MM.1S (cell line): ENCODE data around the gene PLA2G4B.

Experiments
- DNase-seq: peaks from one replicate; pipeline ENCODE4 v3.0.0-alpha.2; 2015
- H2AFZ ChIP-seq: fragments of 300-600 bp; sonication (generic); 2 replicates; pipeline ENCODE4 v1.6.0; 2016; ENCODE audit warnings: antibody characterized with exemption, low read length
- H3F3A ChIP-seq: fragments of 300-600 bp; sonication (generic); 2 replicates; pipeline ENCODE4 v1.6.1; 2016; ENCODE audit warnings: mild to moderate bottlenecking, antibody characterized with exemption, low read length, moderate library complexity, mixed read lengths; ENCODE audit not compliant: insufficient read depth
- H3K27ac ChIP-seq: fragments of 300-600 bp; sonication (generic); 2 replicates; pipeline ENCODE4 v1.5.1; 2016; ENCODE audit warnings: mild to moderate bottlenecking, low read length
- H3K27me3 ChIP-seq: fragments of 300-600 bp; sonication (generic); replicated peaks from 2 replicates; pipeline ENCODE4 v1.6.0; 2016; ENCODE audit warnings: low read length; ENCODE audit not compliant: insufficient read depth
- H3K36me3 ChIP-seq: fragments of 300-600 bp; sonication (generic); replicated peaks from 2 replicates; pipeline ENCODE4 v1.6.1; 2016; ENCODE audit warnings: mild to moderate bottlenecking, low read length, mixed read lengths; ENCODE audit not compliant: insufficient read depth
- H3K4me1 ChIP-seq: fragments of 300-600 bp; sonication (generic); 2 replicates; pipeline ENCODE4 v1.6.1; 2016; ENCODE audit warnings: low read length, mixed read lengths
- H3K4me2 ChIP-seq: fragments of 300-600 bp; sonication (generic); 2 replicates; pipeline ENCODE4 v1.6.0; 2016; ENCODE audit warnings: low read depth, low read length
- H3K4me3 ChIP-seq: fragments of 300-600 bp; sonication (generic); 2 replicates; pipeline ENCODE4 v1.5.1; 2016; ENCODE audit warnings: low read length, mixed read lengths
- H3K79me2 ChIP-seq: fragments of 300-600 bp; sonication (generic); 2 replicates; pipeline ENCODE4 v1.6.1; 2016; ENCODE audit warnings: mixed run types, low read length, mixed read lengths
- H3K9ac ChIP-seq: fragments of 300-600 bp; sonication (generic); 2 replicates; pipeline ENCODE4 v1.6.1; 2016; ENCODE audit warnings: low read length, mixed read lengths
- H3K9me2 ChIP-seq: fragments of 300-600 bp; sonication (generic); replicated peaks from 2 replicates; pipeline ENCODE4 v1.6.1; 2016; ENCODE audit warnings: mild to moderate bottlenecking, low read length, mixed read lengths; ENCODE audit not compliant: insufficient read depth
- H3K9me3 ChIP-seq: fragments of 300-600 bp; sonication (generic); replicated peaks from 2 replicates; pipeline ENCODE4 v1.6.1; 2016; ENCODE audit warnings: mild to moderate bottlenecking, low read length, mixed read lengths; ENCODE audit not compliant: insufficient read depth
- H4K20me1 ChIP-seq: fragments of 300-600 bp; sonication (generic); 2 replicates; pipeline ENCODE4 v1.6.1; 2016; ENCODE audit warnings: mild to moderate bottlenecking, low read length, moderate library complexity, mixed read lengths; ENCODE audit not compliant: insufficient read depth
- EZH2 ChIP-seq: fragments of 300-600 bp; sonication (generic); optimal IDR thresholded peaks from 2 replicates; pipeline ENCODE3; 2017; ENCODE audit warnings: low read depth, mild to moderate bottlenecking, antibody characterized with exemption, low read length, mixed read lengths
- EZH2phosphoT487 ChIP-seq: fragments of 300-600 bp; sonication (generic); IDR thresholded peaks from 2 replicates; pipeline ENCODE4 v1.6.1; 2018; ENCODE audit warnings: antibody characterized with exemption, low read length
- TF ChIP-seq, protein P1 (sequence below): fragments of 300-600 bp; sonication (generic); IDR thresholded peaks from 2 replicates; pipeline ENCODE4 v1.5.1; 2016; ENCODE audit warnings: antibody characterized with exemption, low read length, mixed read lengths

PLA2G4B gene

DNA sequence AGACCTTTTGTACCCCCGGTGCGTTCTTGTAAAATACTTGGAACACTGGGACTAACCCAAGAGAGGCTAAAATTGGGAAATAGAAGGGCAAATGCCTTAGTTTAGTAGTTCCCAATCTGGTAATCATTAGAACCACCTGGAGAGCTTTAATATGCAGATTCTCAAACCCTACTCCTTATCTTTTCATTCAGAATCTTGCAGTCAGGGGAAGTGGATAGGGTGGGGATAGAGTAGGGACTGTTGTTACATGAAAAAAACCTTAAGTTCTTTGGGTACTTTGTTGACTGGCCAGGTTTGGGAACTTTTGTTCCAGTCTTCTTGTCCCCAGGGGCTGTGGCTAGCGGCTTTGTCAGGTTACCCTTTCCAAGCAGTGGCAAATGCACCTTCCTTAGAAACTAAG, 48.5 kb upstream of the PLA2G4B start:
- Histone ChIP-seq H3K4me2 (no peak overlapping the region), H3F3A (no peaks in the 10 kb centered on the region), H3K79me2 (no peaks in the 10 kb centered on the region), H3K4me1 (no peaks in the 10 kb centered on the region), H3K27ac (no peak overlapping the region), H3K9me3 (no peaks in the 10 kb centered on the region), H3K9me2 (no peaks in the 10 kb centered on the region), H3K9ac (no peak overlapping the region), H4K20me1 (no peaks in the 10 kb centered on the region), H3K4me3 (no peak overlapping the region), H3K36me3 (no peaks in the 10 kb centered on the region), H3K27me3 (no peaks in the 10 kb centered on the region), H2AFZ (no peak overlapping the region)
- TF ChIP-seq EZH2, result no peak
- TF ChIP-seq, protein P1, sequence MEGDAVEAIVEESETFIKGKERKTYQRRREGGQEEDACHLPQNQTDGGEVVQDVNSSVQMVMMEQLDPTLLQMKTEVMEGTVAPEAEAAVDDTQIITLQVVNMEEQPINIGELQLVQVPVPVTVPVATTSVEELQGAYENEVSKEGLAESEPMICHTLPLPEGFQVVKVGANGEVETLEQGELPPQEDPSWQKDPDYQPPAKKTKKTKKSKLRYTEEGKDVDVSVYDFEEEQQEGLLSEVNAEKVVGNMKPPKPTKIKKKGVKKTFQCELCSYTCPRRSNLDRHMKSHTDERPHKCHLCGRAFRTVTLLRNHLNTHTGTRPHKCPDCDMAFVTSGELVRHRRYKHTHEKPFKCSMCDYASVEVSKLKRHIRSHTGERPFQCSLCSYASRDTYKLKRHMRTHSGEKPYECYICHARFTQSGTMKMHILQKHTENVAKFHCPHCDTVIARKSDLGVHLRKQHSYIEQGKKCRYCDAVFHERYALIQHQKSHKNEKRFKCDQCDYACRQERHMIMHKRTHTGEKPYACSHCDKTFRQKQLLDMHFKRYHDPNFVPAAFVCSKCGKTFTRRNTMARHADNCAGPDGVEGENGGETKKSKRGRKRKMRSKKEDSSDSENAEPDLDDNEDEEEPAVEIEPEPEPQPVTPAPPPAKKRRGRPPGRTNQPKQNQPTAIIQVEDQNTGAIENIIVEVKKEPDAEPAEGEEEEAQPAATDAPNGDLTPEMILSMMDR, result no peak
- no peak for DNase-seq

- Histone ChIP-seq H3K27ac (no peak overlapping the region), H4K20me1 (no peaks in the 10 kb centered on the region), H3K9me3 (no peaks in the 10 kb centered on the region), H3K36me3 (no peaks in the 10 kb centered on the region), H3K9me2 (no peaks in the 10 kb centered on the region), H3F3A (no peaks in the 10 kb centered on the region), H3K4me3 (no peak overlapping the region), H2AFZ (no peak overlapping the region), H3K4me2 (no peak overlapping the region), H3K4me1 (no peaks in the 10 kb centered on the region), H3K79me2 (no peaks in the 10 kb centered on the region), H3K27me3 (no peaks in the 10 kb centered on the region), H3K9ac (no peak overlapping the region)
- TF ChIP-seq, protein P1, result no peak
- TF ChIP-seq EZH2 (no peak), EZH2phosphoT487 (no peak)
- no peak for DNase-seq
Observed at GRCh38 chr15:41790756-41791546, 47.7 kb upstream of the PLA2G4B start.

GRCh38 chr15:41791547-41791937, 47.1 kb upstream of the PLA2G4B start:
- Histone ChIP-seq H3K9ac (no peak overlapping the region), H3K36me3 (no peaks in the 10 kb centered on the region)

More at GRCh38 chr15:41791547-41791937, 47.1 kb upstream of the PLA2G4B start:
- Histone ChIP-seq H3K4me3 (no peak overlapping the region), H3K27me3 (no peaks in the 10 kb centered on the region), H3K9me2 (no peaks in the 10 kb centered on the region), H3K4me2 (no peak overlapping the region), H3K27ac (no peak overlapping the region), H4K20me1 (no peaks in the 10 kb centered on the region), H3K4me1 (no peaks in the 10 kb centered on the region), H3F3A (no peaks in the 10 kb centered on the region), H3K9me3 (no peaks in the 10 kb centered on the region), H3K79me2 (no peaks in the 10 kb centered on the region), H2AFZ (no peak overlapping the region)
- no peak for DNase-seq
- TF ChIP-seq, protein P1, result no peak
- no peak for TF ChIP-seq EZH2
- TF ChIP-seq EZH2phosphoT487, result no peak
